Stimulated activated CD4-positive, alpha-beta T cell treated with anti-CD3 and anti-CD28 coated beads, Interleukin-12 subunit alpha, Interleukin-12 subunit beta, amount 100 ng/mL, for 4 hours (primary cell): ENCODE measurements around the gene AK2.

Source experiments
- DNase-seq: peaks from one replicate; pipeline ENCODE4 v3.0.0-alpha.2; 2020

The AK2 gene

DNA sequence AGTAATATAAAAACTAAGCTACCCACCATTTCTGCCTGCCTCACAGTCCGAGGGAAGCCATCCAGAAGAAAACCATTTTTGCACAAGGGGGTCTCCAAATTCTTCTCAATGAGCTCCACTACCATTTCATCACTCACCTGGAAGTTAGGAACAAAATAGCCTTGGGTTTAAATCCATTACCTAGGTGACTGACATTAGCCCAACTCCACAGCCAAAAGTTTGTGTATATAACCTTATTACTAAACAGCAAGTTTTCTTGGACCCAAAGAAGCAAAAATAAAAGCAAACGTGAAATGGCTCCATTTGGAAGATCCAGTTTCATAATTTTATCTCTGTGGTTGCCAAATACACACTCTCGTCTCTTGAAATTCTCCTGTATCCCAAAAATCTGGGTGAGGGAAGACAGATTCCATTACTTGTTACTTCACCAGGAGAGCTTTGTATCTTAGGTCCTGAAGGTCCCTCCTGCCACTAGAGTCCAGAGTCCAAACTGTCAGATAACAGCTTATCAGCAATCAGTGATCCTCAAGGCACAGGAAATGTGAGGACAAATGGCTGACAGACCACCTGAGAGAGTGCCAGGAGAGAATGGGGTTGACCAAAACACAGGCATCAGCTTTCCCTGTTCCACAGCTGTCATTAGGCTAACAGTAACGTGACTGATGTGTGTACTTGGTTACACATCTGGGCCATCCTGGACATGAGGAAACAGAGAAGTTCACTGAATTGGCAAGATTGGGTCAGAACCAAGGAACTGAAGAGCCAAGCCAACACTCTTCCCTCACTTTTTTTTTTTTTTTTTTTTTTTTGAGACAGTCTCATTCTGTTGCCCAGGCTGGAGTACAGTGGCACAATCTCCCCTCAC lies 14.9 kb downstream of the AK2 start:
- no peak for DNase-seq

DNA sequence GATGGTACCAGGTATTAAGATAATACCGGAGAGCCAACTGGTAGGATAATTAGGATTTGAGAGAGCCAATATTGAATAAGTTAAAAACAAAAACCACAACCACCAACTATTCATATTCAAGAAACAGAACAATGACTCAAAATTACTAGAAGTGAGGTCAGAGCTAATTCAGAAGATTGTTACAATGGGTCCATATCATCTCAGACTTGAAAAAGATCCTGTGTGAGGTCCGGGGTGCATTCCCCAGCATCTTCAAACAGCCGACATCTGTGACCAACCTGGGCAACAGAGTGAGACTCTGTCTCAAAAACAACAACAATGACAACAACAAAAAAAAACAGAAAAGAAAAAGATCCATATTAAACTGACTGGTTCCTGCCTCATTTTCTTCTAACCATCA lies 18.6 kb downstream of the AK2 start:
- DNase-seq: no peak

DNA sequence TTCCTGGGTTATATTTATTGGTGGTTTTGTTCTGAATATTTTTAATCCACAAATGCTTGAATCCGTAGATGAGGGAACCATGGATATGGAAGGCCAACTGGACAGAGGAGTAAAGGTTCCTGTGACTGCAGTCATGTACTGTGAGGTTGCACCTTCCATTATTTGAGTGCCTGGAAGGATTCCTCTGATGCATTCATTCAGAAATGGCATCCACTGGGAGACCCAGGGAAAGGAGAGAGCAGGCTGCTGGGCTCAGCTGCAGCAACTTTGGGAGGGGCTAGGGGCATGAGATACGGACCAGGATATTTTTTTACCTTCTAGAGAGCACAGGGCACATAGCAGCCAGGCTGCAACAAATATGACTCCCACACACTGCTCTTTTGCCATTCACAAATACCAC lies 19.5 kb downstream of the AK2 start:
- no peak for DNase-seq

DNA sequence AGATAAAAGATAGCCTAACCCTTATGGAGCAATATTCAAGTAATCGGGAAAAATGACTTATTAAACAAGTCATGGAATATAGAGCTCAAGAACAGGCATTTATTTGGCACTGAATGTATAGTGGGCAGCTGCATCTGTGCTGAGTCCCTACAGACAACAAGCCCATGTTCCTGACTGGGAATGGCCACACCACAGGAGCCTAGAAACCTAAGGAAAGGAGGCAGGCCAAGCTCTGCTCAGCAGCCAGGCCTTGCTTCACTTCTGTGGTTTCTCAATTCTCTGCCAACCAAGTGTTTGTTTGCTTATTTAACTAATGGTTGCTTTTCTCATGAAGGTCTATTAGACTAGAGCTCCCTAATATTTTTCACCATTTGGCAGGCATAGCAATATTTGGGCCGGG lies 21.5 kb downstream of the AK2 start:
- DNase-seq: no peak

DNA sequence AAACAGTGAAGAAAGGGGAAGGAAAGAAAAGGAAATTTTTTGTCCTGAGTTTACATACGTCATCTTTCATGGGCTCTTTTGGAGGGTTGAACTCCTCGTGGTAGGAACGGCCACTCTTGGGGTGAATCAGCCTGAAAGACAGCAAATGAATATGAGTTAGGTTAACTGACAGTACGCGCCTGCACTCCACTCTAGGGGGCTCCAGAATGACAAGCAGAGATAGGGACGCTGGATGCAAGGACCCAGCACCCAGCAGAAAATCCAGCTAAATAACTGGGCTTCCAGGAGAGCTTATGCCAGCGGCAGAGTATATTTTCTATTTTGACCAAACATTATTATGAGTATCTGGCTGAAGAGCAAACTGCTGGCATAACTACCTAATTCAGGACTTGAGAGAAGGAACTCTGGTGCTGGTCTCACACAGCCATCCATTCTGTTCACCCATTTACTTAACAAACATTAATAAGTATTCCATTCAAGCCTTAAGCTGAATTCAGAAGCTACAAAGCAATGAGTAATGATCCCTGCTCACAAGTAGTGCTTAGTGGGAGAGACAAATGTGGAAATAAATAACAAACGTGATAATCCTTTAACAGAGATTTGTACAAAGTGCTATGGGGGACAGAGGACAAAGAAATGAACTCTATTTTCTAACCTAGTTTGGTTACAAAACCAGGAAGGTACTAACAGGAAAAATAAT lies 22.1 kb downstream of the AK2 start:
- no peak for DNase-seq

DNA sequence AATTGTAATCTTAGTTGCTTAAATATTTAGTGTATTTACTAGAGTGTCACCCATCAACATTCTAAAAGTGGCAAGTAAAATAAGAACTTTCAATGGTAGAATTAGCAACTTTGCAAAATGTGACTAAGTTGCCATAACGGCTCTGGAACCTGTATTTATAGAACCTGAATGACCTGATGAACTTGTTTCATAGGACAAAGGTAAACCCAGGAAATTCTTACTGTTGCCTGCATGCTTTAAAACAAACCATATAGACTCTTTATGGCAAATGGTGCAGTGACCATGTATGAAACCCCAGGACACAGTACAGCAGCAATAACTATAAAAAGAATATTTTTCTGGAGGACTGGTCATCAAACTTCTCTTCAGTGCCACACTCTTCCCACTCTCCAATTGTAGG lies 22.9 kb downstream of the AK2 start:
- DNase-seq: no peak

DNA sequence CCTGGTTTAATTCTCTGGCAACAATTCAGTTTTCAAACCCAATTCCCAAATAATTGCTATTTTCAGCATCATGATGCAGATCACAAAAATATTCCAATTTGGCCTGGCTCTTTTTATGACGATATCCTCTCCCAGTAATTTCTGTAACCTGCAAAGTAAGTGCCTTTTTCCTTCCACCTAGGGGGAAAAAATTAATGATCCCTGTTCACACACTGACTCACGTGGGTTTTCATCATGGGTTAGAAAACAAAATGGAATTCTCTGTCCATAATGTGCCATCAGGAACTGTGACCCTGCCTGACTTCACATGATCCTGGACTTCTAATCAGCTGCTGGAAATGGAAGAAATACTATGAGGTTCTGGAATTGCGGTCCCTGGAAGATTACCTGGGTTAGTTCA lies 24.5 kb downstream of the AK2 start:
- no peak for DNase-seq

DNA sequence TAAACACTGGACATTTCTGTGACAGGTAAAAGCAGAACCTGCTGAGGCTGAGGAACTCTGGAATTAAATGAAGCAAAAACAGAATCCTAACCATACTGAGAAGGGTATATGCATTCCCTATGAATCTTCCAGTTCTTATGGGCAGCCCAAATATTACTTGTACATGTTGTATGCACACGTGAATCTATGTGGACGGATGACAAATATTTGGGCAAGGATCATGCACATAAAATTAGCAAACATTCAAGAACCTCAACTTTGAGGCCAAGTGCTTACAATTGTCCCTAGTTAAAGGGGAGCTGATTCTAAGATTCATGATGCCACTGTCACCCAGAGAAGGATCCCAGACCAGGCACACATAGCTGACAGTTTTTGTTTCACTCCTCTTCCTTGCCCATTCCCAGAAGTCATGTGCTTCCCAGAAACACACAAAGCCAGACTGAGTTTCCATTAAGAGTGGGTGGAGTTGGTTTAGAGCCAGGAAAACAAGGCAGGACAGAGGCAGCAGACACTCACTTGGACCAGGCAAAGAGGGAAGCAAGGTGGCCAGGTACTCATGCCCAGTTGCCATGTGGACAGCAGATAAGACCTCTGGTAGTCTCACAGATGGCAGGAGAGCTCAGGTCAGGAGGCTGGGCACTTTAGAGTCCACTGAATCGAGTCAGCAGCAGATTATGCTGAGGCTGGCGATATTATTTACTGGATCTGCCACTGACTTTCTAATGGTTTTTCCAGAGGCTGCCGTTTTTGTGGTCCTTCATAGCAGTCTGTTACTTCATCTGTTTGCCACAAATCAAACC lies 25.6 kb downstream of the AK2 start:
- DNase-seq: no peak

DNA sequence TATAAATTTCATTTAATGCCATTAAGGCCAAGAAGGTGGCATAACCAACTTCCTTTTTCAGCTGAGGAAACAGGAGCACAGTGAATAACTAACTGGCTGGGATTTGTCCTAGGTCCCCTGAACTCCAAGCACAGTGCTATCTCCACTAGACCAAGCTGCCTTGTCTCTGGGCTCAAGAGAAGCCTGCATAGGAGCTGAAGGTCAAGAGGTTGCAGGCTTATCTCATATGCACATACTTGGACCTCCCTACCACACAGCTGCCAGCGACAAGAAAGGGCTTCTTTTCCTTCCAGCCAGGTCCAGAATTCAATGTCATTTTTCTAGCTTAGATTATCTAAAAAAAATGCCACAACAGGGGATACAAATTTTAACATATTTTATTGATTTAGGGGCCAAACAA lies 27.1 kb downstream of the AK2 start:
- no peak for DNase-seq

DNA sequence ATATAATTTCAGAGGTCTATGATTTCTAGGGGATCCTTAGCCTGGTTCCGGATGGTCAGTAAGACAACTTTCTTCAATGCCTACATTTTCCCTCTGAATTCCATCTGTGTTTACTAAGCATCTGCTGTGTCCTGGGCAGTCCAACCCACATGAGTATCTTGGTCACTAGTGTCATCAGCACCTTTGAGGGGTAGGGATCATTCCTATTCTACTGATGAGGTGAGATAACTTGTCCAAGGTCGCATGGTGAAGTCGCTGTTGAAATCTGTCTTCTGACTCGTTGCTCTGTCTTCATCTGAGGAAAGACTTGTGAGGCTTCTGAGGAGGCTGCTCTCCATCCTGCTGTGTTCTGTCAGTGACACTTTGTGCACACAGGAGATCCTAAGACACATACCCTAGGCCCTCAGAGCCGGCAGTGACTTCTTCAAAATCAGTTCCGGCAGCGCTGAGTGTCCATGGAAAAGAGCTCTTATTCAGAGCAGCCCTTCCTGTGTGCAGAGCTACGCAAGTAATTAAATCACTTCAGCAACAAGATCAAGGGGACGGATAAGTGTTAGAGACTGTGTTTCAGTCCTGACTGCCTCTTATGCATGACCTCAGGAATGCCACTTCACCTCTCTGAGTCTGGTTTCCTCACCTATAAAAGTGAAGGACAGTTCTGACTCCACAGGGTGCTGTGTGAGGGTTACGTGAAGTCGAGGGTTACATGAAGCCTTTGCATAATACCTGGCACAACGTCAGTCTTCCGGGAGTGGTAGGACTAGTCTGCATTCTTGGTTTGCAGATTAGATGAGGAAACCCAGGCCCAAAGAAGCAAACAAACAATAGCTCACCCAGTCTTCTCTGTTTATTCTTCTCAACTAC lies 28.4 kb downstream of the AK2 start:
- DNase-seq: no peak

DNA sequence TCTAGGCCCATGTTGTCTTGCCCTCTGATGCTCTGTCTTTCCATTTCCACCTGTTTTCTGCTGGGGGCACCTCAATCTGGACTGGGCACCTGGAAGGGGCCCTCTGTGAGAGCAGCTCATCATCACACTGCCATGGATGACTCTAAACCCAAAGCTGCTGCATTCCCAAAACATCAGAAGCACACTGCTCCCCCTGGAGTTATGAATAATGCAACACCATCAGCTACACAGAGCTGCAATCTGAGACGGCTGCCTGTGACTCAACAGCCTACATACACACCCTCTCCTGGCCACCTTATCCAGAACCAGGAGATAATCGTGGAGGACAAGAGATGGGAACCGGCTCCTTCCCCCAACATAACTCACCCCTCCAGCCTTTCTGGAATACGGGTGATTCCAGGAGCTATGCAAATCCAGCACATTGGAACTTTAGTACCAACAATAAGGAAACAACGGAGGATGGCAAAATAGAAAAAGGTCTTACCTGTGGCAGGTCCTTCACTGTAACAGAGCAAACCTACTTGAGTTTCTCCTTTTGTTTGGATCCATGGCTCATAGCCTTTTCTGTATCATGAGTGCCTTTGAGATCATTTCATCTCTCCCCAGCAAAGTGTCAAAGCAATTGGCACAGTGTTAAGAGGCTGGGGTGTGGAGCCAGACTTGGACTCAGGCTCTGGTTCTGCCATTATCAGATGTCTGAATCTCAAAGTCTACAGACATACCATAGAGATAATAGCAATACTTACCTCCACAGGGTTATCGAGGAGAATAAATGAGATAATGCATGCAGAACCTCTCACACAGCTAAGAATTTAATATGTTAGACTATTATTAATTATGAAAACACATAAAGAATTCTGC lies 29.3 kb downstream of the AK2 start:
- no peak for DNase-seq

DNA sequence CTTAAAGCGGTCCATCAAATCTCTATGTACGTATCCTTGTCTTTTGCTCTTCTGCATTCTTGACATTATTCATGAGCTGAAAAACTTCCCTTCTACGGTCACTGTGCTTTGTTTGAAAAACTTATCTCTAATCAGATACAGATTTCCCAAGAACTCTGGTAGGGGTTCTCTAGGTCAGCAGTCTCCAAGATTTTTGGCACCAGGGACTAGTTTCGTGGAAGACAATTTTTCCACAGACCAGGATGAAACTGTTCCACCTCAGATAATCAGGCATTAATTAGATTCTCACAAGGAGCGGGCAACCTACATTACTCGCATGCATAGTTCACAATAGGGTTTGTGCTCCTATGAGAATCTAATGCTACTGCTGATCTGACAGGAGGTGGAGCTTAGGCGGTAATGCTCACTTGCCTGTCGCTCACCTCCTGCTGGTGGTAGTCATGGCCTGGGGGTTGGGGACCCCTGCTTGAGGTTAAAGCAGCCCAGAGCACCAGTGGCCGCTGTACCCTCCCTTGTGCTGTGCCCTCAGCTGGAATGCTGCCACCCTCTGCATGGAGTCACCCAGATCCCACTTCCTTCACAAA lies 30.8 kb downstream of the AK2 start:
- DNase-seq: no peak

DNA sequence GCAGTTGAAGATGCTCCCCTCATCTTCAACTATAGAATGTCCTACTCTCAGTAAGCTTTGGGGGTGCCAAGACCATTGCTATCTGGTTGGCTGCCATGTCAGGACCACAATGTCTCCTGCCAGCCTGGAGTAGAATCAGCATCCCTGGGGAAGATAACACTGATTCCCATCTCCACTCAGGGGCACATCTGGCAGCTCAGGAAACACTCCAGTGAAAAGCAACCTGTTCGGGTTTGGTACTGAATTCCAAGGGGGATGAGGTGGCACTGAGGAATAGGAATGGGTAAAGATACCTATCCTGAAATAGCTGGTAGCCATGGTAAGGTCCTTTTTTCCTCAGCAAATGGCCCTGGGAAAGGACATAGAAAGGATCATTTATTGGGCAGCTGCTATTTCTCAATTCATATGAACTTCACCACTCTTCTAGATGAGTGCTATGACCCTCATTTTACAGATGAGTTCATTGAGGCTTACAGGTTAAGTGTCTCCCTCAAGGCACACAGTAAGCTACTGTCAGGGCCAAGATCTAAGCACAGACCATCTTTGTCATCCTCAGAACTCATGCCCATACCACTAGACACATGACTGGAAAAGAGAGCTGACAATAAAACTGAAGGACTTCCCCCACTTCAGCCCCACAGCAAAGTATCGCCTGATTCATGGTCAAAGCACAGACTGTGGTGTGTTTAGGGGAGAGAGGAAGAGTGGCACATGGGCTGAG lies 31.4 kb downstream of the AK2 start:
- DNase-seq: no peak

DNA sequence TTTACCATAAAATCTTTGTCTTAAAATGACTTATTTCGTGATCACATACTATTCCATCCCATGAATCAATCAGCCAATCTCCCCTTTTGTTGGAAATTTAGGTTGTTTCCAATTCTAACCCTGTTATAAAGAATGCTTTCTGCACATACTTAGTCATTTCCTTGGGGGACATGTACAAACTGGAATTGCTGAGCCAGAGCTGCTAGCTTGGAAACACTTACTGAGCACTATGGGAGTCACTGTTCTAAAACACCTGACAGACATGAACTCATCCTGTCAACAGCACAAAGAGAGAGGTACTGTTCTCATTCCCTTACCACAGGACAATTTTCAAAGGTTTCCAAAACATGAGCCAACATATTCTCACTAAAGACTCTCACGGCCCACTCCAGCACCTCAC lies 32.1 kb downstream of the AK2 start:
- DNase-seq: no peak

DNA sequence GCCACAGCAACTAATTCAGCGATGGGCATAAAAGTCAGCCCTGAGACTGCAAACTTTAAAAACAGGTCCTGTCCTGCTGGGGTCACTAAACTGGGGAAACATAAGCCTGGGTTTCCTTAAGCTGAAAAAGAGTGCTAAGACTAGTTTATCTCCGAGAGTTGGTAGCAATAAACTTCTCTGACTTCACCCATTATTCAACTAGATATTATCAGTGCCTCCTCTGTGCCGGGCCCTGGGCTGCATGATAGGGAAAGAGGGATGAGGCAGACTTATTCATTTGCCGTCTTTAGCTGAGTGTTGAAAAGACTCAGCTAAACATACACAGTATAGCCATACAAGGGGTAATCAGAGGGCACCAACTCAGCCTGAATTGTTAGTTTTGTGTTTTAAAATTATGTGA lies 33.0 kb downstream of the AK2 start:
- DNase-seq: no peak

DNA sequence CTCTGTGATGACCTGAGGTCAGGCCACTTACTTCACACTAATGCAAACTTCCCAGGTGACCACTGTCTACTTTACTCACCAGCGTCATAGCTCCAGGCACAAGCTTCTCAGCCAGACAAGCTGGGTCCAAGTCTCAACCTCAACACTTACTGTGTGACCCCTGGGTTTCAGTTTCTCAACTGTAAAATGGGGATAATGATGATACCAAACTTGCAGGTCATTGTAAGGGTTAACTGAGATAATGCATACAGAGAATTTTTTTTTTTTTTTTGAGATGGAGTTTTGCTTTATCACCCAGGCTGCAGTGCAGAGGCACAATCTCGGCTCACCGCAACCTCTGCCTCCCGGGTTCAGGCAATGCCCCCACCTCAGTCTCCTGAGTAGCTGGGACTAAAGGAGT lies 34.7 kb downstream of the AK2 start:
- DNase-seq: no peak

DNA sequence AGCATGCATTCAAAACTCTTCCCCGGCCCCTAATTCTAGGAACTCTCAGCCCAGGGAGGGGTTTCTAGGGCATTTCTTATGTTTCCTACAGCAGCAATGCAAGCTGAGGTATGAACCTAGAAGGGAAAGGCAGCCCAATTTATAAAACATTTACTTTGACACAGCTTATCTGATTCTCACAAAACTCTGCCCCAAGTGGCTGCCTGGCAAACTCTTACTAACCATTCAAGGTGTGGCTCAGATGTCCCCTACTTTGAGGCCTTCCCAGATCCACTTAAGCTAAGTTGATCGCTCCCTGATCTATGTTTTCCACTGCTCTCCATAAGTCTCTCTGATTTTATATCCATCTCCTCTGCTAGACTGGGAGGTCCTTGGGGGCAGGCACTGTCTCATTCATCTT lies 35.4 kb downstream of the AK2 start:
- no peak for DNase-seq

DNA sequence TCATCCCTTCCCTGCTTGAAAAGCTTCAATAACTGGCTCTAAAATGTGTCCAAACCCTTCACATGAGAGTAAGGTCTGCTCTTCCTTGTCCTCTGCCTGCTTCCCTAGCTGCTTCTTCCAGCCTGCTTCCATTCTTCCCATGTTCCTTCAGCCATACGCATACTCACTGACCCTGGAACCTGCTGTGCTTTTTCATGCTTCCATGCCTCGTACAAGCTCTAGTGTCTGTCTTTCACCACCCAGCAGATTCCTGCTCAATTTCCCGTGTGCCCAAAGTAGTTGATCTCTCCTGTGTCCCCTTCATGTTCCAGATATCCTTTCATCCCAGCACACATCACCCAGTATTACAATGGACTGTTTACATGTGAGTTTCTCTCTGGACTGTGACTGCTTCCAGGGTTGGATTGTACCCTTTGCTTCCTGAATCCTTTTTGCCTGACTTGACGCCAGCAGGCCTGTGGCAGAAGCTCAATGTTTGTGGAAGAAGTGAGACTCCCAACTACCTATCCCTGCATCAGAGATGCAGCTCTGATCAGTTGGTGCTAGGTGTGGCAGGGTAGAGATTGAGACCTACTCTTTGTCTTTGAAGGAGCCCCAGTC lies 36.2 kb downstream of the AK2 start:
- DNase-seq: no peak

DNA sequence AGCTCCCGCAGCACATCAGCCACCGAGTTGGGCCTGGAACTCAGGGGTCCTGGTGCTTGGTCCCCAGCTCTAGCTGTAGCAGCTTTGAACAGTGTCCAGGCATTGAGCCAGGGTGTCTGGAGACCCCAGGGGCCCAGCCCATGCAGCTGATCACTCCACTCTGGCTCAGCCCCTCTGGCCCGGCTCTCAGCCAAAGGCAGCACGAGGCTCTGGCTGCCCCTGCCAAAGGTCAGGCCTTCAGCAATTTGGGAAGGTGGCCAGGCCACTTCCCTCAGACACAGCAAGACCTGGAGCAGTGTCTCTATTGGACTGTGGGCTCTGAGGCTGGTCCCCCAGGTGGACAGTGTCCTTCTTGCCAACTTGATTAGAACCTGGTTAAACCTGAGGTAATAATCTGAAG lies 37.7 kb downstream of the AK2 start:
- no peak for DNase-seq

DNA sequence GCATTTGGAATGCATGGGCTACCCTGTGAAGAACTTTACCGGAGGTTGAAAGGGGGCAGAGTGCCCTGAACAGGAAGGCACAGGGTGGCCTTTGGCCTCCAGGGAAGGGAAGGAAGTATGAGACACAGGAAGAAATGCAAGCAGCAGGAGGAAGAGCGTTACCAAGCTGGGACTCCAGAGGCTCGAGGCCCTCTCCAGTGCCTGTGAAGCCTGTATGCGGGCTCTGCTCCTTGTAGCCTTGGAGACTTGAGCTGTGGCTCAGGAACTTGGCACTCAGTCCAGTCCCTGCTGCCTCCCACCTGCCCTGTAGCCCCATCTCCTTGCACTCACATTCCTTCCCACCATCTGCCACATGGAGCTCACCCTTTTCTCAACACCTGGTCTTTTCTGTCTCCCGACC lies 38.6 kb downstream of the AK2 start:
- DNase-seq: no peak
